WTC11 (cell line): ENCODE results near the gene FBXO3. TPM values are rescaled to one million over a fixed set of nuclear protein-coding genes. Genes with fewer than 3 reads are reported as not detected.

Source experiments
- ATAC-seq: fragments of 200-7000 bp; cut with Tn5 transposase; 2 replicates; pipeline ENCODE4 v1.10.0; 2021; ENCODE audit warnings: mild to moderate bottlenecking, moderate library complexity
- CTCF ChIA-PET: fragments of 300-600 bp; sonication (Branson Sonifier 250); formaldehyde crosslinking; loops from one replicate; lab custom pipeline; 2021; ENCODE audit warnings: antibody characterized with exemption; lab: Charles Lee
- POLR2A ChIA-PET: fragments of 350-600 bp; sonication (Branson Sonifier 250); formaldehyde crosslinking; loops from one replicate; lab custom pipeline; 2021; ENCODE audit warnings: antibody characterized with exemption; lab: Charles Lee
- DNase-seq: peaks from one replicate; pipeline ENCODE4 v3.0.0; 2021; ENCODE audit warnings: low spot score
- H3K27ac Mint-ChIP-seq: 2 replicates; pipeline ENCODE4 v1.8.0; 2021; ENCODE audit warnings: mixed read lengths
- H3K27me3 Mint-ChIP-seq: 2 replicates; pipeline ENCODE4 v1.8.0; 2021; ENCODE audit warnings: low read depth, mild to moderate bottlenecking, moderate library complexity, mixed read lengths
- H3K36me3 Mint-ChIP-seq: 2 replicates; pipeline ENCODE4 v1.8.0; 2021; ENCODE audit warnings: mixed read lengths
- H3K4me1 Mint-ChIP-seq: 2 replicates; pipeline ENCODE4 v1.8.0; 2022; ENCODE audit warnings: mixed read lengths
- H3K4me3 Mint-ChIP-seq: 2 replicates; pipeline ENCODE4 v1.8.0; 2021; ENCODE audit warnings: mild to moderate bottlenecking, moderate library complexity, mixed read lengths
- H3K9me3 Mint-ChIP-seq: 2 replicates; pipeline ENCODE4 v1.8.0; 2021; ENCODE audit warnings: mixed read lengths
- FOXP1 ChIP-seq: sonication (generic); formaldehyde crosslinking; IDR thresholded peaks from 2 replicates; pipeline ENCODE4 v1.8.0; 2022; ENCODE audit warnings: missing genetic modification reagents, mild to moderate bottlenecking, moderate library complexity, borderline replicate concordance
- GTF2I ChIP-seq: fragments of 250-450 bp; sonication (Bioruptor Pico); conservative IDR thresholded peaks from 2 replicates; pipeline ENCODE4 v1.4.0; 2021; ENCODE audit warnings: mild to moderate bottlenecking
- NFYB ChIP-seq: sonication (generic); formaldehyde crosslinking; conservative IDR thresholded peaks from 2 replicates; pipeline ENCODE4 v1.8.0; 2022; ENCODE audit warnings: low read depth, missing genetic modification reagents
- NR1H2 ChIP-seq: sonication (generic); formaldehyde crosslinking; IDR thresholded peaks from 2 replicates; pipeline ENCODE4 v1.9.0; 2021; ENCODE audit warnings: mild to moderate bottlenecking, moderate library complexity, missing genetic modification reagents
- PRRX2 ChIP-seq: fragments of 250-450 bp; sonication (Bioruptor Pico); IDR thresholded peaks from 2 replicates; pipeline ENCODE4 v1.8.0; 2021; ENCODE audit warnings: mild to moderate bottlenecking
- SOX15 ChIP-seq: fragments of 250-450 bp; sonication (Bioruptor Pico); IDR thresholded peaks from 2 replicates; pipeline ENCODE4 v1.9.0; 2021; ENCODE audit warnings: mild to moderate bottlenecking
- SP1 ChIP-seq: sonication (generic); formaldehyde crosslinking; conservative IDR thresholded peaks from 2 replicates; pipeline ENCODE4 v1.8.1; 2022; ENCODE audit warnings: missing genetic modification reagents
- TP53 ChIP-seq: sonication (generic); formaldehyde crosslinking; IDR thresholded peaks from 2 replicates; pipeline ENCODE4 v1.8.1; 2023; ENCODE audit warnings: mild to moderate bottlenecking, missing genetic modification reagents
- ZBTB21 ChIP-seq: sonication (generic); formaldehyde crosslinking; IDR thresholded peaks from 2 replicates; pipeline ENCODE4 v1.8.1; 2023; ENCODE audit warnings: mild to moderate bottlenecking, missing genetic modification reagents, borderline replicate concordance
- ZNF263 ChIP-seq: sonication (generic); formaldehyde crosslinking; IDR thresholded peaks from 2 replicates; pipeline ENCODE4 v1.8.1; 2022; ENCODE audit warnings: low read depth, mild to moderate bottlenecking, moderate library complexity, missing genetic modification reagents
- ZNF317 ChIP-seq: sonication (generic); formaldehyde crosslinking; IDR thresholded peaks from 2 replicates; pipeline ENCODE4 v1.8.1; 2023; ENCODE audit warnings: low read depth, mild to moderate bottlenecking, moderate library complexity, missing genetic modification reagents, borderline replicate concordance
- ZNF423 ChIP-seq: fragments of 250-450 bp; sonication (Bioruptor Pico); IDR thresholded peaks from 2 replicates; pipeline ENCODE4 v2.1.2; 2022; ENCODE audit warnings: mild to moderate bottlenecking, moderate library complexity
- total RNA-seq: library from RNA; stranded (reverse); gene quantifications from 3 replicates; pipeline ENCODE4 v1.2.3, GENCODE V29; 2021
- TF ChIP-seq, protein P1 (sequence below): sonication (generic); formaldehyde crosslinking; IDR thresholded peaks from 2 replicates; pipeline ENCODE4 v1.8.1; 2023; ENCODE audit warnings: mild to moderate bottlenecking, missing genetic modification reagents, moderate library complexity
- TF ChIP-seq, protein P2 (sequence below): sonication (generic); formaldehyde crosslinking; IDR thresholded peaks from 2 replicates; pipeline ENCODE4 v1.8.0; 2022; ENCODE audit warnings: missing genetic modification reagents
- TF ChIP-seq, protein P3 (sequence below): sonication (generic); formaldehyde crosslinking; conservative IDR thresholded peaks from 2 replicates; pipeline ENCODE4 v1.8.1; 2023; ENCODE audit warnings: mild to moderate bottlenecking, low read depth, missing genetic modification reagents, moderate library complexity
- TF ChIP-seq, protein P4 (sequence below): fragments of 250-450 bp; sonication (Bioruptor Pico); conservative IDR thresholded peaks from 2 replicates; pipeline ENCODE4 v1.9.0; 2021; ENCODE audit warnings: mild to moderate bottlenecking
- TF ChIP-seq, protein P5 (sequence below): sonication (generic); formaldehyde crosslinking; IDR thresholded peaks from 2 replicates; pipeline ENCODE4 v1.8.1; 2022; ENCODE audit warnings: mild to moderate bottlenecking, missing genetic modification reagents, moderate library complexity, borderline replicate concordance

The FBXO3 gene
- total RNA-seq, 1 experiment from 2014 or later = 14.5 TPM

DNA sequence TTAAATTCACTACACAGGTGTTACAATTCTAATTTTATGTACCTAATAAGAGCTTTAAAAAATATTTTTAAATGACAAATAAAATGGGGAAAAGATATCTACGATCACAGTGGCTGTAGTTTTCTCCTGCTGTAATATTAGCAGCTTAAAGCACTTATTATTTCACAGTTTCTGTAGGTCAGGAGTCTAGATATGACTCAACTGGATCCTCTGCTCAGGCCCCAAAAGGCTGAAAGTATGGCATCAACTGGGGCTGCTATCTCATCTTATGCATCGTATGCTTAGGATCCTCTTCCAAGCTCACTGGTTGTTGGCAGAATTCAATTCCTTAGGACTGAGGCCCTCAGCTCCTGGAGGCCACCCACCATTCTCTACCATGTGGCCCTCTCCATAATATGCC is 12.8 kb downstream of the FBXO3 start:
- ATAC-seq (no peak), DNase-seq (no peak)
- CTCF ChIA-PET = interaction anchor here (0.9 to 1.3 kb wide), 3 partner anchors 19 to 47 kb away, joined by 3 to 4 read pairs (median 3); no protein-coding TSS in a partner anchor
- TF ChIP-seq, protein P1, sequence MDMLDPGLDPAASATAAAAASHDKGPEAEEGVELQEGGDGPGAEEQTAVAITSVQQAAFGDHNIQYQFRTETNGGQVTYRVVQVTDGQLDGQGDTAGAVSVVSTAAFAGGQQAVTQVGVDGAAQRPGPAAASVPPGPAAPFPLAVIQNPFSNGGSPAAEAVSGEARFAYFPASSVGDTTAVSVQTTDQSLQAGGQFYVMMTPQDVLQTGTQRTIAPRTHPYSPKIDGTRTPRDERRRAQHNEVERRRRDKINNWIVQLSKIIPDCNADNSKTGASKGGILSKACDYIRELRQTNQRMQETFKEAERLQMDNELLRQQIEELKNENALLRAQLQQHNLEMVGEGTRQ (CRISPR knock-in tag) = no peak
- TF ChIP-seq TP53 (CRISPR knock-in tag) = no peak
- no peak for TF ChIP-seq ZNF317 (CRISPR knock-in tag)
- TF ChIP-seq, protein P2, sequence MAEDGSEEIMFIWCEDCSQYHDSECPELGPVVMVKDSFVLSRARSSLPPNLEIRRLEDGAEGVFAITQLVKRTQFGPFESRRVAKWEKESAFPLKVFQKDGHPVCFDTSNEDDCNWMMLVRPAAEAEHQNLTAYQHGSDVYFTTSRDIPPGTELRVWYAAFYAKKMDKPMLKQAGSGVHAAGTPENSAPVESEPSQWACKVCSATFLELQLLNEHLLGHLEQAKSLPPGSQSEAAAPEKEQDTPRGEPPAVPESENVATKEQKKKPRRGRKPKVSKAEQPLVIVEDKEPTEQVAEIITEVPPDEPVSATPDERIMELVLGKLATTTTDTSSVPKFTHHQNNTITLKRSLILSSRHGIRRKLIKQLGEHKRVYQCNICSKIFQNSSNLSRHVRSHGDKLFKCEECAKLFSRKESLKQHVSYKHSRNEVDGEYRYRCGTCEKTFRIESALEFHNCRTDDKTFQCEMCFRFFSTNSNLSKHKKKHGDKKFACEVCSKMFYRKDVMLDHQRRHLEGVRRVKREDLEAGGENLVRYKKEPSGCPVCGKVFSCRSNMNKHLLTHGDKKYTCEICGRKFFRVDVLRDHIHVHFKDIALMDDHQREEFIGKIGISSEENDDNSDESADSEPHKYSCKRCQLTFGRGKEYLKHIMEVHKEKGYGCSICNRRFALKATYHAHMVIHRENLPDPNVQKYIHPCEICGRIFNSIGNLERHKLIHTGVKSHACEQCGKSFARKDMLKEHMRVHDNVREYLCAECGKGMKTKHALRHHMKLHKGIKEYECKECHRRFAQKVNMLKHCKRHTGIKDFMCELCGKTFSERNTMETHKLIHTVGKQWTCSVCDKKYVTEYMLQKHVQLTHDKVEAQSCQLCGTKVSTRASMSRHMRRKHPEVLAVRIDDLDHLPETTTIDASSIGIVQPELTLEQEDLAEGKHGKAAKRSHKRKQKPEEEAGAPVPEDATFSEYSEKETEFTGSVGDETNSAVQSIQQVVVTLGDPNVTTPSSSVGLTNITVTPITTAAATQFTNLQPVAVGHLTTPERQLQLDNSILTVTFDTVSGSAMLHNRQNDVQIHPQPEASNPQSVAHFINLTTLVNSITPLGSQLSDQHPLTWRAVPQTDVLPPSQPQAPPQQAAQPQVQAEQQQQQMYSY (CRISPR knock-in tag) = no peak
- TF ChIP-seq NFYB = no peak
- no peak for TF ChIP-seq PRRX2 (CRISPR knock-in tag)
- no peak for TF ChIP-seq FOXP1 (CRISPR knock-in tag)
- TF ChIP-seq, protein P3, sequence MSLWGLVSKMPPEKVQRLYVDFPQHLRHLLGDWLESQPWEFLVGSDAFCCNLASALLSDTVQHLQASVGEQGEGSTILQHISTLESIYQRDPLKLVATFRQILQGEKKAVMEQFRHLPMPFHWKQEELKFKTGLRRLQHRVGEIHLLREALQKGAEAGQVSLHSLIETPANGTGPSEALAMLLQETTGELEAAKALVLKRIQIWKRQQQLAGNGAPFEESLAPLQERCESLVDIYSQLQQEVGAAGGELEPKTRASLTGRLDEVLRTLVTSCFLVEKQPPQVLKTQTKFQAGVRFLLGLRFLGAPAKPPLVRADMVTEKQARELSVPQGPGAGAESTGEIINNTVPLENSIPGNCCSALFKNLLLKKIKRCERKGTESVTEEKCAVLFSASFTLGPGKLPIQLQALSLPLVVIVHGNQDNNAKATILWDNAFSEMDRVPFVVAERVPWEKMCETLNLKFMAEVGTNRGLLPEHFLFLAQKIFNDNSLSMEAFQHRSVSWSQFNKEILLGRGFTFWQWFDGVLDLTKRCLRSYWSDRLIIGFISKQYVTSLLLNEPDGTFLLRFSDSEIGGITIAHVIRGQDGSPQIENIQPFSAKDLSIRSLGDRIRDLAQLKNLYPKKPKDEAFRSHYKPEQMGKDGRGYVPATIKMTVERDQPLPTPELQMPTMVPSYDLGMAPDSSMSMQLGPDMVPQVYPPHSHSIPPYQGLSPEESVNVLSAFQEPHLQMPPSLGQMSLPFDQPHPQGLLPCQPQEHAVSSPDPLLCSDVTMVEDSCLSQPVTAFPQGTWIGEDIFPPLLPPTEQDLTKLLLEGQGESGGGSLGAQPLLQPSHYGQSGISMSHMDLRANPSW = no peak
- Mint-ChIP-seq H3K9me3 (peaks cover 12% of the 10 kb centered on the region), H3K27ac (no peak overlapping the region), H3K36me3 (peaks cover 28% of the 10 kb centered on the region), H3K27me3 (no peaks in the 10 kb centered on the region), H3K4me1 (no peaks in the 10 kb centered on the region), H3K4me3 (no peak overlapping the region)
- POLR2A ChIA-PET = no interaction called here

DNA sequence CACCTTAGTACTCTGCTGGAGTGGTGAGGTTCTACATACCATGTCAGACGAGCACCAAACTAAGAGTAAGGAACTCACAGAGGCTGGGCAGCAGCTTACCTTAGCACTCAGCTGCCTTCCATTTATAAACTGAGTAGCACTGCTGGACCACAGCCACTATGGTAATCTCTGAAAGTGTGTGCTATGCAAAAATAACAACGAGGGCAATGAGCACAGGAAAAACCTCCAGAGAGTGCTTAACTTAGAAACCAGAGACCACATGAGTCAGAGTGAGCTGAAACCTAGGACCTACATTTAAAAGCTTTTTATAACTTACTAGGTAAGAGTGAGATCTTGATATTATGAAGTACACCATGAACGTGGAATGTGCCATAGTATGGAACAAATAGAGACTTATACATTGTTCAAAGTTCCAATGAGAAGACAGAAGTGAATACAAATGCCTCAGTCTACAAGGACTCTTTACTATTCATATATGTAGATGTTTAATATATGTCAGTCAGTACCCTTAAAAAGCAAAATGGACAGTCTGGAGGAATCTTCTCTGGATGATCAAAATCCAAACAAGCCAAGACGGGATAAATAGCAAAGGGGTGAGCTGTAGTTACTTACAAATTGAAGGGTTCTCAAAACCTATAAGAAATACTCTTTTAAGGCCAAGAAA is 20.9 kb downstream of the FBXO3 start:
- CTCF ChIA-PET = interaction anchor here (1.4 kb wide), 1 partner anchor 11 kb away, joined by 6 read pairs; no protein-coding TSS in a partner anchor
- H3K4me3 Mint-ChIP-seq = no peak overlapping the region
- ATAC-seq = no peak
- 0 out of 2 replicates have a peak, but pooled peaks cover 2% of the 10 kb centered on the region for H3K36me3 Mint-ChIP-seq
- no peak overlapping the region for H3K27ac Mint-ChIP-seq
- H3K27me3 Mint-ChIP-seq = no peaks in the 10 kb centered on the region
- H3K9me3 Mint-ChIP-seq = no peaks in the 10 kb centered on the region
- no peaks in the 10 kb centered on the region for H3K4me1 Mint-ChIP-seq
- POLR2A ChIA-PET = no interaction called here
- DNase-seq = no peak
- TF ChIP-seq, protein P1 (CRISPR knock-in tag) = no peak
- TF ChIP-seq, protein P4, sequence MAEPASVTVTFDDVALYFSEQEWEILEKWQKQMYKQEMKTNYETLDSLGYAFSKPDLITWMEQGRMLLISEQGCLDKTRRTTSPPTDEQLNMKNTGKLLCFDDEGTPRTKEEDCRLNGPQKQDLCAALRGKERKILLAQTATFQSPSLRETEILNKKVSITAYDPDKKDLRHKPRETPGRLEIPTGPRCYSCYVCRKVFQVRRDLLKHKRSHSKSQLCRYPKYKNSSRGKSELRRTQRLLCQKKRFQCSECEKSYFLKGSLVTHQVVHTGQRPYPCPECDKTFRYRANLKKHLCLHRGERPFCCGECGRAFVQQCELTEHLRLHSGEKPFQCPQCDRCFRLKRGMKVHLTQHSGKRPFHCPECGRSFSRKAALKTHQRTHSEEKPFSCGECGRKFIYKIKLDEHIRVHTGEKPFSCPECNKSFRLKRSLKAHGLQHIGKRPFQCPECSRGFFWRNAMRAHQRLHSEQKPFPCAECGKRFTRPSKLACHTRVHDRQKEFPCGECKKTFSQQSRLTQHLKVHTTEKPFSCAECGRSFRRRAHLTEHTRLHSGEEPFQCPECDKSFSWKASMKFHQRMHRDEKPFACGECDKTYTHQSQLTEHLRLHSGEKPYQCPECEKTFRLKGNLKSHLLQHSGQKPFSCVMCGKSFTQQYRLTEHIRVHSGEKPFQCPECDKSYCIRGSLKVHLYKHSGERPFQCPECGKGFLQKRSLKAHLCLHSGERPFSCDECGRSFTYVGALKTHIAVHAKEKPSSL (CRISPR knock-in tag) = no peak
- TF ChIP-seq SOX15 (no peak), SP1 (CRISPR knock-in tag) (no peak), ZNF423 (CRISPR knock-in tag) (no peak), NR1H2 (no peak), ZNF263 (no peak), PRRX2 (CRISPR knock-in tag) (no peak), GTF2I (CRISPR knock-in tag) (no peak), ZBTB21 (CRISPR knock-in tag) (no peak)
- TF ChIP-seq, protein P2 (CRISPR knock-in tag) = no peak
- TF ChIP-seq, protein P5, sequence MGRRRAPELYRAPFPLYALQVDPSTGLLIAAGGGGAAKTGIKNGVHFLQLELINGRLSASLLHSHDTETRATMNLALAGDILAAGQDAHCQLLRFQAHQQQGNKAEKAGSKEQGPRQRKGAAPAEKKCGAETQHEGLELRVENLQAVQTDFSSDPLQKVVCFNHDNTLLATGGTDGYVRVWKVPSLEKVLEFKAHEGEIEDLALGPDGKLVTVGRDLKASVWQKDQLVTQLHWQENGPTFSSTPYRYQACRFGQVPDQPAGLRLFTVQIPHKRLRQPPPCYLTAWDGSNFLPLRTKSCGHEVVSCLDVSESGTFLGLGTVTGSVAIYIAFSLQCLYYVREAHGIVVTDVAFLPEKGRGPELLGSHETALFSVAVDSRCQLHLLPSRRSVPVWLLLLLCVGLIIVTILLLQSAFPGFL (CRISPR knock-in tag) = no peak
